Pancreas (tissue), 10 donors: ENCODE results near the gene TMEM63B. TPM values are rescaled to one million over a fixed set of nuclear protein-coding genes. Genes with fewer than 3 reads are reported as not detected.
"Not testable (repeated sequence)": the region's sequence is repeated elsewhere in the genome, so short reads cannot be mapped to it uniquely, and the experiment has no call there.

ENCODE experiments used
- ATAC-seq, 4 donors: fragments of 200-7000 bp; cut with Tn5 transposase; one replicate each; pipeline versions ENCODE4 v1.8.0 to v1.9.1; 2020; ENCODE audit warnings: mild to moderate bottlenecking in 4 of 4, moderate library complexity in 4 of 4
- DNase-seq, 6 donors: peaks; one replicate each; pipeline ENCODE4 v3.0.0-alpha.2; 2020
- FAIRE-seq: peaks from 2 replicates; lab custom pipeline; 2012; peaks lifted over from hg19 to GRCh38; lab: Jason Lieb, UNC
- H3K27ac ChIP-seq, 4 donors: fragments of 200-600 bp; sonication (generic); 1 replicate in 3 of 4; 2 replicates in 1 of 4; pipeline versions ENCODE4 v1.5.0 to v1.8.0; 2020
- H3K27me3 ChIP-seq, 4 donors: fragments of 200-600 bp; one replicate each; pipeline ENCODE4 v1.8.0; 2021
- H3K36me3 ChIP-seq, 3 donors: fragments of 200-600 bp; sonication (generic) in 1 of 3; one replicate each; pipeline versions ENCODE4 v1.5.0 to v1.8.0; 2020 to 2021
- H3K4me1 ChIP-seq, 3 donors: fragments of 200-600 bp; one replicate each; pipeline ENCODE4 v1.8.0; 2021
- H3K4me3 ChIP-seq, 4 donors: fragments of 200-600 bp; sonication (generic) in 2 of 4; one replicate each; pipeline versions ENCODE4 v1.5.0 to v1.8.0; 2020 to 2021
- H3K9me3 ChIP-seq, 4 donors: fragments of 200-600 bp; one replicate each; pipeline ENCODE4 v1.8.0; 2021
- CTCF ChIP-seq, 4 donors: fragments of 200-600 bp; sonication (generic) in 3 of 4; IDR thresholded peaks; one replicate each; pipeline versions ENCODE4 v1.5.0 to v1.8.0; 2021; ENCODE audit warnings: antibody characterized with exemption in 4 of 4
- WGBS, 2 donors: extraction: QIAGEN DNeasy Blood & Tissue Kit; methylation state at CpG; one replicate each; pipeline ENCODE4 v1.1.7; 2013; 5-methylcytosine and 5-hydroxymethylcytosine counted together
- intact Hi-C, 3 donors: fragments of 100-400 bp; cut with DNase I; formaldehyde crosslinking; loops; one replicate each; pipeline versions ENCODE4 v1.11.1 to v1.14.2; 2022
- polyA plus RNA-seq, 2 donors: library from polyadenylated mRNA; stranded (reverse); fragments of 200-250 nt; gene quantifications; one replicate each; pipeline ENCODE4 v1.2.3, GENCODE V29; 2013
- total RNA-seq, 6 donors: library from RNA; stranded (reverse); fragmentation: NEBNext Ultra II Directional in 4 of 6; extraction: Animal tissue kit (Norgen Biotek cat#: 25700) in 4 of 6; gene quantifications; one replicate each; pipeline versions ENCODE4 v1.2.1 to v1.2.4, GENCODE V29; 2021 to 2023
- donor health status: healthy with polysubstance abuse.
- donor health status: DM: no; HTN: no; CAD: no; lungs with moderate emphysema.
- donor health status: DM: no; HTN: no; CAD: no.
- donor health status: control.
- donor health status: control.
- donor health status: Bipolar disorder and iron deficiency.
- donor health status: DM: yes; HTN: yes; CAD: no.
- donor health status: DM: no; HTN: no; CAD: no.
- donor health status: DM: no; HTN: no; CAD: no.
- donor health status: DM: yes; HTN: yes; CAD: no.

TMEM63B gene
- total and polyA plus RNA-seq, 8 donors = 7.2 to 19.9 (median 11.9) TPM

GRCh38 chr6:44139351-44139743, 12.0 kb downstream of the TMEM63B start:
- intact Hi-C loops = loop anchor here in 1 of 3 donors (5.0 kb wide), 1 partner anchor 37 kb away; no protein-coding TSS in a partner anchor
- WGBS, 2 donors = 85% methylated on average over 10 of the region's 10 CpGs
- Histone ChIP-seq H3K27ac (no peak overlapping the region), H3K4me1 (no peaks in the 10 kb centered on the region), H3K27me3 (no peaks in the 10 kb centered on the region), H3K4me3 (no peak overlapping the region), H3K9me3 (no peaks in the 10 kb centered on the region), H3K36me3 (peaks cover 0 to 5% (median 0%) of the 10 kb centered on the region in 3 donors)
- FAIRE-seq = no peak
- ATAC-seq = no peak
- TF ChIP-seq CTCF (IDR thresholded peaks at IDR 0.05) = no peak
- DNase-seq = no peak

GRCh38 chr6:44142835-44143234, 15.5 kb downstream of the TMEM63B start:
- WGBS, 2 donors = 97 to 100% methylated on average over 1 of the region's 1 CpG
- peaks cover 0 to 8% (median 5%) of the 10 kb centered on the region in 3 donors for H3K36me3 ChIP-seq

GRCh38 chr6:44143731-44144130, 16.4 kb downstream of the TMEM63B start:
- no peaks in the 10 kb centered on the region for H3K4me1 ChIP-seq
- FAIRE-seq = no peak
- no peak for ATAC-seq
- H3K4me3 ChIP-seq = no peak overlapping the region
- H3K9me3 ChIP-seq = no peaks in the 10 kb centered on the region
- 87 to 100% methylated on average over 1 of the region's 1 CpG for WGBS, 2 donors
- intact Hi-C loops = no loop called here
- H3K27me3 ChIP-seq = no peaks in the 10 kb centered on the region
- peaks cover 0 to 12% (median 5%) of the 10 kb centered on the region in 3 donors for H3K36me3 ChIP-seq
- DNase-seq = no peak
- no peak overlapping the region for H3K27ac ChIP-seq
- no peak for TF ChIP-seq CTCF (IDR thresholded peaks at IDR 0.05)

More at GRCh38 chr6:44142835-44143234, 15.5 kb downstream of the TMEM63B start:
- intact Hi-C loops = no loop called here
- Histone ChIP-seq H3K9me3 (no peaks in the 10 kb centered on the region), H3K4me1 (no peaks in the 10 kb centered on the region), H3K27ac (no peak overlapping the region), H3K4me3 (no peak overlapping the region), H3K27me3 (no peaks in the 10 kb centered on the region)
- FAIRE-seq (no peak), DNase-seq (no peak), ATAC-seq (no peak)
- no peak for TF ChIP-seq CTCF (IDR thresholded peaks at IDR 0.05)

GRCh38 chr6:44144536-44144935, 17.2 kb downstream of the TMEM63B start:
- 55 to 60% methylated on average over 3 of the region's 3 CpGs for WGBS, 2 donors
- H3K9me3 ChIP-seq, H3K27me3 ChIP-seq, intact Hi-C loops, ATAC-seq, H3K27ac ChIP-seq, H3K4me1 ChIP-seq, H3K4me3 ChIP-seq, FAIRE-seq, DNase-seq: not testable (repeated sequence)
- H3K36me3 ChIP-seq = peaks cover 0 to 20% (median 5%) of the 10 kb centered on the region in 3 donors

GRCh38 chr6:44145839-44146238, 18.5 kb downstream of the TMEM63B start:
- H3K4me1 ChIP-seq = no peaks in the 10 kb centered on the region
- H3K27me3 ChIP-seq = no peaks in the 10 kb centered on the region
- no peak for TF ChIP-seq CTCF (IDR thresholded peaks at IDR 0.05)
- H3K9me3 ChIP-seq = no peaks in the 10 kb centered on the region
- intact Hi-C loops = no loop called here
- DNase-seq (no peak), ATAC-seq (no peak), FAIRE-seq (no peak)
- H3K27ac ChIP-seq = no peak overlapping the region
- H3K36me3 ChIP-seq = peaks cover 0 to 20% (median 2%) of the 10 kb centered on the region in 3 donors
- no peak overlapping the region for H3K4me3 ChIP-seq
